ENCODE results near the gene JMJD8. TPM values are rescaled to one million over a fixed set of nuclear protein-coding genes. Genes with fewer than 3 reads are reported as not detected.

Gene JMJD8
- total RNA-seq, 1 donor: 48.5 TPM

DNA sequence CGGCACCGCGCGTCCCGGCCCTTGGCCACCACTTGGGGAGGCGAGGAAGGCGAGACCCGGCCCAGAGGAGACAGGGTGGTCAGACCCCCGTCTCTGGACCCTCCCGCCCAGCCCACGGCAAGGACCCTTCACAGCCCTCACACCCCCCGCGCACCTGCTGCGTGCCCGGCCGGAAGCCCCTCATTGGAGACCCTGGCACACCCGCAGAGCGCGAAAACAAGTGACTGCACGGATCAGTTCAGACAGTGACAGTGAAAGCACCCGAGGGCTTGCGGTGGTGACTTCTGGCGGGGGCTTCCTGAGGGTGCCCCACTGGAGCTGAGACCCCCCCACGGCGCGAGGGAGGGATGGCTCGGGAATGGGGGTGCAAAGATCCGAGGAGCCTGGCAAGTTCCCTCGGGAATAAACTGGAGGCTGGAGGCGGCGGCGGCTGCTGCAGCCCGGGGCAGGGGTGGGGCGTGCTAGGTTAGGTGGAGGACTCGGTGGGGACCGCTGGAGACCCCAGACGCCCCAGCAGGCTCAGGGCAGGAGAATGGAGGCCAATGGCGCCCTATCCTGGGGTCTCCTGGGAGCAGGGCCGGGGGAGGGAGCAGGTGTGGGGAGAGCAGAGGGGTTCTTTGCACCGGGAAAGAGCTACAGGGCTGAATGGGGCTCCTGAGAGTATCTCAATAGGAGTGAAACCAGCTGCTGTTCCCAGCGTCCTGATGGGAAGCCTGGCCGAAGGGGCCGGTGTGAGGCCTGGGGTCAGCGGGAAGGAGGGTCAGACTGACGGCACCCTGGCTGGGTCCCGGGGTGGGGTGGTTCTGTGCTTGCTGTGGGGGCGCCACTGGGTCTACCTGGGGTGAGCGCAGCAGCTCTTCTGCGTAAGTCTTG, 22.3 kb upstream of the JMJD8 start:
- H3K27ac ChIP-seq (ENCODE audit: low read depth, low read length): no peak overlapping the region
- H3K79me2 ChIP-seq (ENCODE audit: insufficient read depth, low read length): no peaks in the 10 kb centered on the region
- peaks cover 70% of the 10 kb centered on the region for H3K27me3 ChIP-seq (ENCODE audit: insufficient read depth, low read length)
- H3K4me1 ChIP-seq (ENCODE audit: insufficient read depth, low read length): peaks cover 6% of the 10 kb centered on the region
- H4K20me1 ChIP-seq (ENCODE audit: insufficient read depth, low read length): peaks cover 14% of the 10 kb centered on the region
- H2AFZ ChIP-seq (ENCODE audit: low read length): no peak overlapping the region
- TF ChIP-seq, protein P1, sequence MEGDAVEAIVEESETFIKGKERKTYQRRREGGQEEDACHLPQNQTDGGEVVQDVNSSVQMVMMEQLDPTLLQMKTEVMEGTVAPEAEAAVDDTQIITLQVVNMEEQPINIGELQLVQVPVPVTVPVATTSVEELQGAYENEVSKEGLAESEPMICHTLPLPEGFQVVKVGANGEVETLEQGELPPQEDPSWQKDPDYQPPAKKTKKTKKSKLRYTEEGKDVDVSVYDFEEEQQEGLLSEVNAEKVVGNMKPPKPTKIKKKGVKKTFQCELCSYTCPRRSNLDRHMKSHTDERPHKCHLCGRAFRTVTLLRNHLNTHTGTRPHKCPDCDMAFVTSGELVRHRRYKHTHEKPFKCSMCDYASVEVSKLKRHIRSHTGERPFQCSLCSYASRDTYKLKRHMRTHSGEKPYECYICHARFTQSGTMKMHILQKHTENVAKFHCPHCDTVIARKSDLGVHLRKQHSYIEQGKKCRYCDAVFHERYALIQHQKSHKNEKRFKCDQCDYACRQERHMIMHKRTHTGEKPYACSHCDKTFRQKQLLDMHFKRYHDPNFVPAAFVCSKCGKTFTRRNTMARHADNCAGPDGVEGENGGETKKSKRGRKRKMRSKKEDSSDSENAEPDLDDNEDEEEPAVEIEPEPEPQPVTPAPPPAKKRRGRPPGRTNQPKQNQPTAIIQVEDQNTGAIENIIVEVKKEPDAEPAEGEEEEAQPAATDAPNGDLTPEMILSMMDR (IDR thresholded peaks at IDR 0.05; ENCODE audit: extremely low read depth, low read depth, low read length): no peak
- no peak for DNase-seq (ENCODE audit: insufficient read length, low spot score, missing footprints)
- no peak overlapping the region for H3K4me2 ChIP-seq (ENCODE audit: insufficient read depth, low read length)
- H3K36me3 ChIP-seq (ENCODE audit: insufficient read depth, low read length): no peaks in the 10 kb centered on the region
- no peak overlapping the region for H3K4me3 ChIP-seq (ENCODE audit: insufficient read depth, low read length)
- H3K9me3 ChIP-seq (ENCODE audit: low read depth, low read length): no peaks in the 10 kb centered on the region

DNA sequence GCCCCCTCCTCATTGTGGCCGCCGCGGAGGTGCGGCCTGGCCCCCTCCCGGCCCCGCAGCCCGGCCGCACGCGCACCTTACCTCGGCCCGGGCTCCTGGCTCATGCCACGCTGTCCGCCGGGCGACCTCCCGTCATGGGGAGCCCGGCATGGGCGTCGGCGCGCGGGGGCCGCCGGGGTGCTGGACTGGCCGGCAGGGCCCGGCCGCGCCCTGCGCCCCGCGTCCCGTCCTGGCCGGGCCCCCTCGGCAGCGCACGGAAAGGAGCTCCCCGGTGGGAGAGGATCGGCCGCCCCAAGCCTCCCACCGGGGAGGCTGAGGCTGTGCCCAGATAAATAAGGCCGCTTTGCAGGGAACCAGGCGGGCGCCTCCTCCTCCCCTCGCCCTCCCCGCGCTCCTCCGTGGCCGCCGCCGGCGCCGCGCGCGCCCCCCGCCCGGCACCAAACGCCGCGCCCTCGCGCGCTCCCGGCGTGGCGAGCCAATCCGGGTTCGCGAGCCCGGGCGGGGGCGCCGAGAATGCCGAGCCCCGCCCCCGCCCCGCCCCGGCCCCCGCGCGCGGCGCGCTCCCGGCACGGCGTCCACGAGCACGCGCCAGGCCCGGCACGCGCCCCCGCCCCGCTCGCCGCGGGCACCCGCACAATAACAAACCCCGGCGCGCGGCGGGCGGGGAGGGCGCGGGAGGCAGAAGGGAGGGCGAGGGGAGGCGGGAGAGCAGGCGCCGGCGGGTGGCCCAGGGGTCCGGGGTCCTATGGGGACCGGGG, 21.5 kb upstream of the JMJD8 start, which contains the start of gene FBXL16:
Gene FBXL16, minus strand, starts transcription at position 371 of the 758 bp plus-strand sequence. CDS start 8,396 bp downstream, outside the sequence.
- Histone ChIP-seq H3K4me2 (ENCODE audit: insufficient read depth, low read length) (no peak within 1 kb of the TSS), H3K4me3 (ENCODE audit: insufficient read depth, low read length) (no peak within 1 kb of the TSS), H3K9me3 (ENCODE audit: low read depth, low read length) (no peaks in the 10 kb centered on the region), H3K79me2 (ENCODE audit: insufficient read depth, low read length) (no peaks in the 10 kb centered on the region), H3K27ac (ENCODE audit: low read depth, low read length) (no peak within 1 kb of the TSS), H4K20me1 (ENCODE audit: insufficient read depth, low read length) (peaks cover 18% of the 10 kb centered on the region), H2AFZ (ENCODE audit: low read length) (no peak within 1 kb of the TSS), H3K4me1 (ENCODE audit: insufficient read depth, low read length) (peaks cover 6% of the 10 kb centered on the region), H3K27me3 (ENCODE audit: insufficient read depth, low read length) (peaks cover 74% of the 10 kb centered on the region), H3K36me3 (ENCODE audit: insufficient read depth, low read length) (no peaks in the 10 kb centered on the region)
- DNase-seq (ENCODE audit: insufficient read length, low spot score, missing footprints): no peak
- TF ChIP-seq, protein P1 (IDR thresholded peaks at IDR 0.05; ENCODE audit: extremely low read depth, low read depth, low read length): no peak

DNA sequence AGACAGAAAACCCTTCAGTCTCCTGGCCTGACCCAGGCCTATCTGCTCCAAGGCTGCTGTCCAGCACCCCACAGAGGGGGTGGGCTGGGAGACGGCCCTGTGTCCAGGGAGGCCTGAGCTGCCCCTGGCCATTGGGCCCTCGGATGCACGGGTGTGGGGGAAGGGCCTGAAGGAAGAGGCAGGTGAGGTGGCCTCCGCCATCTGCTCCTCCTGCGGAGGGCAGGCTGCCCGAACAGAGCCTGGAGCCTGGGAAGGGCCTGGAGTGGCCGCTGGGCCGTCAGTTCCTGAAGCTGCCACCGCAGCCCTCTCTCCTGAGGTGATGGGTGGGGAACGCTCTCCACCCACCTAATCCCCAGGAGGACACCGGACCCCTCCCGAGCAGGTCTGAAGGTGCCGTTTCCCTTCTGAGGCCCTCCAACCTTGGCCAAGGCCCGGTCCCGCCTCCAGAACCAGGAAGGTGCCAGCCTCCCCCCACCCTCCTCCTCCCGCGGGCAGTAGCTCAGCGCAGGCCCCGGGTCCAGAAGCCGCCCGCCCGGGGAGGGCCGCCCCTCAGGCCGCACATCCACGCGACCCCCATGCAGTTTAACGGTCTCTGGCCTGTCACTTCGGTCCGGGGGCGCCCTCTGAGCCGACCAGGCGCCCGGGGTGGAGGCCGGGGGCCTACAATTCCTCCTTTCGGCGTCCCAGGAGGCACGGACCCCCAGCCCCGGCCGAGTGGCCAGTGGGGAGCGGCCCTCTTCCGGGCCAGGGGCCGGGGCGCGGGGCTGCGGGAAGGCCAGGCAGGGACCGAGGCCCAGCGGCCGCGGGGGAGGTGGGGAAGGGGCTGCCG, 20.6 kb upstream of the JMJD8 start:
- Histone ChIP-seq H3K4me3 (ENCODE audit: insufficient read depth, low read length) (no peak overlapping the region), H3K27ac (ENCODE audit: low read depth, low read length) (no peak overlapping the region)

More for the DNA sequence above, 20.6 kb upstream of the JMJD8 start:
- Histone ChIP-seq H3K9me3 (ENCODE audit: low read depth, low read length) (no peaks in the 10 kb centered on the region), H2AFZ (ENCODE audit: low read length) (no peak overlapping the region), H3K4me1 (ENCODE audit: insufficient read depth, low read length) (peaks cover 3% of the 10 kb centered on the region), H3K79me2 (ENCODE audit: insufficient read depth, low read length) (no peaks in the 10 kb centered on the region), H3K36me3 (ENCODE audit: insufficient read depth, low read length) (no peaks in the 10 kb centered on the region), H4K20me1 (ENCODE audit: insufficient read depth, low read length) (peaks cover 15% of the 10 kb centered on the region), H3K4me2 (ENCODE audit: insufficient read depth, low read length) (no peak overlapping the region), H3K27me3 (ENCODE audit: insufficient read depth, low read length) (peaks cover 70% of the 10 kb centered on the region)
- no peak for DNase-seq (ENCODE audit: insufficient read length, low spot score, missing footprints)
- TF ChIP-seq, protein P1 (IDR thresholded peaks at IDR 0.05; ENCODE audit: extremely low read depth, low read depth, low read length): no peak
